HG03565 (cell line): ENCODE data around the gene DNAH8.
A peak's percentile ranks its signal among the peaks of the same experiment; 100 is the strongest.

ENCODE experiments used
- ATAC-seq: cut with Tn5 transposase; IDR thresholded peaks from one replicate; pipeline ENCODE4 v1.9.1; 2021; ENCODE audit warnings: mild to moderate bottlenecking, moderate library complexity; ENCODE audit not compliant: unreplicated experiment

DNAH8 gene

GRCh38 chr6:39005774-39006173, 290.7 kb downstream of the DNAH8 start:
- no peak for ATAC-seq

- no peak for ATAC-seq
Measured at GRCh38 chr6:39007575-39007974, 292.5 kb downstream of the DNAH8 start.

- no peak for ATAC-seq
Measured at GRCh38 chr6:39008737-39009136, 293.6 kb downstream of the DNAH8 start.

- ATAC-seq = no peak
Measured at GRCh38 chr6:39009476-39009875, 294.4 kb downstream of the DNAH8 start.

- ATAC-seq = no peak
Measured at GRCh38 chr6:39016839-39017546, 301.9 kb downstream of the DNAH8 start.

- ATAC-seq = no peak
Measured at GRCh38 chr6:39017547-39017880, 302.4 kb downstream of the DNAH8 start.

GRCh38 chr6:39018103-39018502, 303.0 kb downstream of the DNAH8 start:
- no peak for ATAC-seq

GRCh38 chr6:39020136-39020535, 305.0 kb downstream of the DNAH8 start:
- ATAC-seq = no peak

- ATAC-seq = no peak
Measured at GRCh38 chr6:39021041-39021440, 305.9 kb downstream of the DNAH8 start.

- ATAC-seq = no peak
Measured at GRCh38 chr6:39021779-39022178, 306.7 kb downstream of the DNAH8 start.

GRCh38 chr6:39026175-39026574, 311.1 kb downstream of the DNAH8 start:
- no peak for ATAC-seq

- peak; percentile 43 for ATAC-seq
Measured at GRCh38 chr6:39029156-39030011, 314.3 kb downstream of the DNAH8 start.

GRCh38 chr6:39035681-39036080, 320.6 kb downstream of the DNAH8 start:
- no peak for ATAC-seq

GRCh38 chr6:39037082-39037508, 322.0 kb downstream of the DNAH8 start:
- no peak for ATAC-seq

- no peak for ATAC-seq
Measured at GRCh38 chr6:39037707-39038106, 322.6 kb downstream of the DNAH8 start.

- ATAC-seq = no peak
Measured at GRCh38 chr6:39040080-39040673, 325.1 kb downstream of the DNAH8 start.

GRCh38 chr6:39041072-39041471, 326.0 kb downstream of the DNAH8 start:
- ATAC-seq = no peak

GRCh38 chr6:39043776-39044175, 328.7 kb downstream of the DNAH8 start:
- ATAC-seq = no peak

GRCh38 chr6:39044181-39044580, 329.1 kb downstream of the DNAH8 start:
- ATAC-seq = no peak

GRCh38 chr6:39047434-39048327, 332.6 kb downstream of the DNAH8 start:
- no peak for ATAC-seq
